Vagina (tissue), 2 donors: Measurements from ENCODE around the gene SSX2IP. TPM values are rescaled to one million over a fixed set of nuclear protein-coding genes. Genes with fewer than 3 reads are reported as not detected.

Experiments used
- DNase-seq, 2 donors: peaks; one replicate each; pipeline ENCODE4 v3.0.0-alpha.2; 2017; ENCODE audit errors: extremely low spot score in 2 of 2
- H3K27ac ChIP-seq: fragments of 200-600 bp; sonication (generic); one replicate; pipeline ENCODE4 v1.5.1; 2019
- H3K27me3 ChIP-seq: fragments of 200-600 bp; sonication (generic); one replicate; pipeline ENCODE4 v1.5.1; 2019
- H3K36me3 ChIP-seq, 2 donors: fragments of 200-600 bp; sonication (generic); one replicate each; pipeline ENCODE4 v1.5.1; 2017 to 2019
- H3K4me1 ChIP-seq: fragments of 200-600 bp; sonication (generic); one replicate; pipeline ENCODE4 v1.5.1; 2019
- H3K4me3 ChIP-seq, 2 donors: fragments of 200-600 bp; sonication (generic); 1 replicate in 1 of 2; 2 replicates in 1 of 2; pipeline ENCODE4 v1.5.1; 2016 to 2019
- H3K9me3 ChIP-seq: fragments of 200-600 bp; sonication (generic); one replicate; pipeline ENCODE4 v1.5.1; 2019
- POLR2A ChIP-seq, 2 donors: fragments of 450-650 bp; IDR thresholded peaks; one replicate each; pipeline ENCODE4 v1.6.1; 2017; ENCODE audit warnings: antibody characterized with exemption in 2 of 2, mild to moderate bottlenecking in 2 of 2, moderate library complexity in 2 of 2
- POLR2AphosphoS5 ChIP-seq, 2 donors: sonication (generic); formaldehyde crosslinking; IDR thresholded peaks; one replicate each; pipeline ENCODE4 v1.9.0; 2017; ENCODE audit warnings: antibody characterized with exemption in 2 of 2, mild to moderate bottlenecking in 2 of 2, low read depth in 1 of 2; ENCODE audit not compliant: insufficient read depth in 1 of 2
- intact Hi-C: fragments of 100-400 bp; cut with DNase I; formaldehyde crosslinking; loops from one replicate; pipeline ENCODE4 v1.15.1; 2023
- total RNA-seq: library from RNA; depleted of rRNA; stranded (reverse); fragments of >200 nt; gene quantifications from one replicate; pipeline ENCODE4 v1.2.3, GENCODE V29; 2016
- TF ChIP-seq, protein P1 (sequence below), 3 experiments: fragments of 450-650 bp in 2 of 3; fragments of 200-600 bp in 1 of 3; sonication (generic) in 1 of 3; IDR thresholded peaks; one replicate each; pipeline ENCODE4 v1.5.1; 2017 to 2019; ENCODE audit warnings: antibody characterized with exemption in 3 of 3, mild to moderate bottlenecking in 2 of 3, moderate library complexity in 2 of 3

Gene SSX2IP
- total RNA-seq, 1 donor from 2014 or later: 8.3 TPM

DNA sequence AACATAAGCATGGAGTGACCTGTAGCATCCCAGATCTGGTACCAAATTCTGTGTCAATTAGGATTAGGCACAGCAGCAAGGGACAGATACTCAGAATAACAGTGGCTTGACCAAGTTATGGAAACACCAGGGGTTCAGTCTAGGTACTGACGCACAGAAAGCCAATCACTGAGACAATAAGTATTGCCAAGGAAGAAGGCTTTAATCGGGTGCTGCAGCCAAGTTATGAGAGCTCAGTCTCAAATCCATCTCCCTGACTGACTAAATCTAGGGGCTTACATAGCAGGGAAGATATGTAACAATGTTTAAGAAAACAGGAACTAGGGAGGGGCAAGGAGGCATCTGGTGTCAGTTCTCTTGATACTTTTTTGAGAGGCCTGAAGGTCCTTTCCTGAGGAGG, 76.4 kb downstream of the SSX2IP start:
- intact Hi-C loops: loop anchor here (10.0 kb wide), 1 partner anchor 489 kb away; no protein-coding TSS in a partner anchor
- Histone ChIP-seq H3K9me3 (no peaks in the 10 kb centered on the region), H3K36me3 (no peaks in the 10 kb centered on the region), H3K4me1 (peaks cover 2% of the 10 kb centered on the region), H3K27me3 (no peaks in the 10 kb centered on the region), H3K27ac (no peak overlapping the region), H3K4me3 (no peak overlapping the region)
- TF ChIP-seq POLR2AphosphoS5 (IDR thresholded peaks at IDR 0.05; ENCODE audit: insufficient read depth in 1 of 2, low read depth in 1 of 2): no peak
- TF ChIP-seq POLR2A (IDR thresholded peaks at IDR 0.05): no peak
- TF ChIP-seq, protein P1, sequence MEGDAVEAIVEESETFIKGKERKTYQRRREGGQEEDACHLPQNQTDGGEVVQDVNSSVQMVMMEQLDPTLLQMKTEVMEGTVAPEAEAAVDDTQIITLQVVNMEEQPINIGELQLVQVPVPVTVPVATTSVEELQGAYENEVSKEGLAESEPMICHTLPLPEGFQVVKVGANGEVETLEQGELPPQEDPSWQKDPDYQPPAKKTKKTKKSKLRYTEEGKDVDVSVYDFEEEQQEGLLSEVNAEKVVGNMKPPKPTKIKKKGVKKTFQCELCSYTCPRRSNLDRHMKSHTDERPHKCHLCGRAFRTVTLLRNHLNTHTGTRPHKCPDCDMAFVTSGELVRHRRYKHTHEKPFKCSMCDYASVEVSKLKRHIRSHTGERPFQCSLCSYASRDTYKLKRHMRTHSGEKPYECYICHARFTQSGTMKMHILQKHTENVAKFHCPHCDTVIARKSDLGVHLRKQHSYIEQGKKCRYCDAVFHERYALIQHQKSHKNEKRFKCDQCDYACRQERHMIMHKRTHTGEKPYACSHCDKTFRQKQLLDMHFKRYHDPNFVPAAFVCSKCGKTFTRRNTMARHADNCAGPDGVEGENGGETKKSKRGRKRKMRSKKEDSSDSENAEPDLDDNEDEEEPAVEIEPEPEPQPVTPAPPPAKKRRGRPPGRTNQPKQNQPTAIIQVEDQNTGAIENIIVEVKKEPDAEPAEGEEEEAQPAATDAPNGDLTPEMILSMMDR (IDR thresholded peaks at IDR 0.05): no peak
- no peak for DNase-seq

DNA sequence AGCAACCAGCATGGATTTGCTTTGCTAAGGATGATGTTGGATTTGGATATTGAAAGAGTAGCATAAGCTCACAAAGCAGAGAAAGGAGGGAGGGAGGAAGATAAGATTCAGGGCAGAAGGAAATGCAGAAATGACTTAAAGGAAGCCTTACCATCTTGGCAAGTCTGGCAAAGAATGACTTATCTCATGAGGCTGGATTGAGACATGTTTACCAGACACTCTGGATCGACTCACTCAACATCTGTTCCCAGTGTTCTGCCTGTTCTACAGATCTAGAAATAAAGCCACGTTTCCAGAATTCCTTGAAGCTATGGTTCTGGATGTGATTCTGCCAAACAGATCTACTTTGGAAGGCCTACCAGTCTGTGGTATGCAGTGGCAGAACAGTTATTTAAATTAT, 77.2 kb downstream of the SSX2IP start:
- TF ChIP-seq POLR2A (IDR thresholded peaks at IDR 0.05): no peak
- TF ChIP-seq POLR2AphosphoS5 (IDR thresholded peaks at IDR 0.05; ENCODE audit: insufficient read depth in 1 of 2, low read depth in 1 of 2): no peak
- TF ChIP-seq, protein P1 (IDR thresholded peaks at IDR 0.05): no peak
- Histone ChIP-seq H3K4me1 (no peaks in the 10 kb centered on the region), H3K27me3 (no peaks in the 10 kb centered on the region), H3K27ac (no peak overlapping the region), H3K36me3 (no peaks in the 10 kb centered on the region), H3K4me3 (no peak overlapping the region), H3K9me3 (no peaks in the 10 kb centered on the region)
- no peak for DNase-seq
- intact Hi-C loops: loop anchor here (10.0 kb wide), 1 partner anchor 488 kb away; no protein-coding TSS in a partner anchor

DNA sequence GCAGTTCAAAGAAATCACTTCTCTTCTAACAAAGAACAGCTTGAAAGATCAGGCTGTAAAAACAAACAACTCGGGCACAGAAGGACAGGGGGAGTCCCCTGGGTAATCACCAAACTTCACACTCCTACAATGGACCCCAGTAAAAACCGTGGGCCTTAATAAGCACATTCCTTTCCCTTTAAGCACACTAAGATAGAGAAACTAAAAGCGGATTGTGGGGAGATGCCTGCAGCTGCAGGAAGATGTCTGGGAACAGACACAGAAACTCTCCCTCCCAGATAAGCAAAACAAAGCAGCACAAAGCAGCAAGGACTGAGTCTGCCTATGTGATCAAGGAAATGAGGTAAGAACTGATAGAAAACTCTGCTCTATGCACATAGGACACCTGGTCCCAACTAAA, 78.5 kb downstream of the SSX2IP start:
- Histone ChIP-seq H3K36me3 (no peaks in the 10 kb centered on the region), H3K4me1 (no peaks in the 10 kb centered on the region), H3K4me3 (no peak overlapping the region), H3K27me3 (no peaks in the 10 kb centered on the region), H3K9me3 (no peaks in the 10 kb centered on the region), H3K27ac (no peak overlapping the region)
- TF ChIP-seq POLR2A (IDR thresholded peaks at IDR 0.05) (no peak), POLR2AphosphoS5 (IDR thresholded peaks at IDR 0.05; ENCODE audit: insufficient read depth in 1 of 2, low read depth in 1 of 2) (no peak)
- TF ChIP-seq, protein P1 (IDR thresholded peaks at IDR 0.05): no peak
- no peak for DNase-seq
- intact Hi-C loops: loop anchor here (10.0 kb wide), 1 partner anchor 487 kb away; no protein-coding TSS in a partner anchor

DNA sequence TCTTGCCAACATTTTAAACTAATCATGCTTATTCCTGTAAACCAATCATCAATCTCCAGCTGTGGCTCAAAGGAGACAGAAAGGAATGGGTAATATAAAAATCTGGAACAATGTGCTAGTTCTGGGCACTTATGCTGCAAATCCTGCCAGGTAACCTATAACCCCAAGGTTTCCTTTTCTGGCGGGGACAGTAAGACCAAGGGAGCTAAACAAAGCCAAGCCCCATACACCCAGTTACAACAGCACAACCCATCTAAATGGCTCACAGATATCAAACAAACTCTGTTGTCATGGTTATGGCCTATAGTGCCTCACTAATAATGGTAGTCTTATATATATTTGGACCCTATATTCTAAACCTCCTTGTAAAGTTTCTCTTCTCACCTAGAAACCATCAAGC, 79.2 kb downstream of the SSX2IP start:
- Histone ChIP-seq H3K4me1 (no peaks in the 10 kb centered on the region), H3K36me3 (no peaks in the 10 kb centered on the region), H3K27me3 (no peaks in the 10 kb centered on the region), H3K27ac (no peak overlapping the region), H3K4me3 (no peak overlapping the region), H3K9me3 (no peaks in the 10 kb centered on the region)
- no peak for TF ChIP-seq POLR2A (IDR thresholded peaks at IDR 0.05)
- TF ChIP-seq, protein P1 (IDR thresholded peaks at IDR 0.05): no peak
- TF ChIP-seq POLR2AphosphoS5 (IDR thresholded peaks at IDR 0.05; ENCODE audit: insufficient read depth in 1 of 2, low read depth in 1 of 2): no peak
- DNase-seq: no peak
- intact Hi-C loops: loop anchor here (10.0 kb wide), 1 partner anchor 486 kb away; no protein-coding TSS in a partner anchor

DNA sequence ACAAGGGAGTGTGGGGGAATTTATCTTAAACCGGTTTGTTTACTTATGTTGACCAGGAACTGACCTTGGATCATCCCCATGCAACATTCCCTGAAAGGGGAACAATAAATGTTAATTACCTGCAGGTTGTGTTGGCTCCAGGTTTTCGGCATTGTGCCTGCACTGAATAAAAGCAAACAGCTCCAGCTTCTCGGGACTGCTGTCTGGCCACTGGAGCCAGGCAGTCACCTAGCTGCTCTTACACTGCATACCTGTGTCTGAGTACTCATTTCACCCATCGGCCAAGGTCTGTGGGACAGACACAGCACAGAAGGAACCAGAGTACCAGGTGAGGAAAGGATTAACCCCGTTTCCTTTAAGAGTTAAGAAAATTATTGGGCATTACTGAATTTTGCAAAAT, 83.3 kb downstream of the SSX2IP start:
- Histone ChIP-seq H3K4me3 (no peak overlapping the region), H3K27ac (no peak overlapping the region), H3K36me3 (no peaks in the 10 kb centered on the region), H3K27me3 (no peaks in the 10 kb centered on the region), H3K9me3 (no peaks in the 10 kb centered on the region), H3K4me1 (no peaks in the 10 kb centered on the region)
- TF ChIP-seq, protein P1 (IDR thresholded peaks at IDR 0.05): no peak
- TF ChIP-seq POLR2AphosphoS5 (IDR thresholded peaks at IDR 0.05; ENCODE audit: insufficient read depth in 1 of 2, low read depth in 1 of 2) (no peak), POLR2A (IDR thresholded peaks at IDR 0.05) (no peak)
- no peak for DNase-seq
- intact Hi-C loops: no loop called here
